H1 (cell line): ENCODE results near the gene ITIH1.

ENCODE experiments used
- CBX5 ChIP-seq: fragments of 300-800, 300-1000 bp; sonication (generic); IDR thresholded peaks from 2 replicates; pipeline ENCODE4 v1.7.1; 2016; ENCODE audit warnings: antibody characterized with exemption, low read length, low read depth
- CTCF ChIP-seq, 3 experiments: IDR thresholded peaks; 1 replicate in 2 of 3; 2 replicates in 1 of 3; pipeline versions ENCODE4 v1.5.1 to v1.6.1; 2011; ENCODE audit warnings: low read length in 3 of 3, mild to moderate bottlenecking in 3 of 3, inconsistent platforms in 2 of 3, low read depth in 1 of 3, moderate library complexity in 1 of 3; ENCODE audit not compliant: insufficient read depth in 1 of 3; ENCODE audit errors: control extremely low read depth in 1 of 3
- EP300 ChIP-seq, 2 experiments: IDR thresholded peaks; 1 replicate in 1 of 2; 2 replicates in 1 of 2; pipeline ENCODE4 v1.6.1; 2011 to 2012; ENCODE audit warnings: low read depth in 2 of 2, low read length in 2 of 2, mild to moderate bottlenecking in 2 of 2, borderline replicate concordance in 1 of 2, inconsistent platforms in 1 of 2, moderate library complexity in 1 of 2
- HDAC6 ChIP-seq: IDR thresholded peaks from one replicate; pipeline ENCODE4 v1.7.1; 2012; ENCODE audit warnings: low read depth, mild to moderate bottlenecking, inconsistent platforms, low read length, moderate library complexity
- KDM1A ChIP-seq: fragments of 200-600, 300-600 bp; sonication (generic); IDR thresholded peaks from 2 replicates; pipeline ENCODE4 v1.7.1; 2016; ENCODE audit warnings: mild to moderate bottlenecking, low read length, borderline replicate concordance
- POLR2A ChIP-seq, 2 experiments: IDR thresholded peaks; 1 replicate in 1 of 2; 2 replicates in 1 of 2; pipeline ENCODE4 v1.6.1; 2011; ENCODE audit warnings: low read depth in 2 of 2, low read length in 2 of 2, mild to moderate bottlenecking in 2 of 2; ENCODE audit errors: control extremely low read depth in 1 of 2
- POLR2AphosphoS5 ChIP-seq: IDR thresholded peaks from 2 replicates; pipeline ENCODE4 v1.6.1; 2011; ENCODE audit warnings: low read depth, low read length
- RFX5 ChIP-seq: IDR thresholded peaks from 2 replicates; pipeline ENCODE4 v1.6.1; 2011; ENCODE audit warnings: low read depth, low read length, improper control_type of control experiment, borderline replicate concordance
- RNF2 ChIP-seq: fragments of 200-900, 300-1000 bp; sonication (generic); IDR thresholded peaks from 2 replicates; pipeline ENCODE4 v1.7.1; 2016; ENCODE audit warnings: borderline replicate concordance, low read depth, mild to moderate bottlenecking, antibody characterized with exemption, low read length; ENCODE audit not compliant: poor library complexity, severe bottlenecking; ENCODE audit errors: missing control alignments
- SIN3A ChIP-seq, 2 experiments: IDR thresholded peaks in 1 of 2; conservative IDR thresholded peaks in 1 of 2; 2 replicates each; pipeline ENCODE4 v1.6.1; 2011 to 2012; ENCODE audit warnings: low read length in 2 of 2, improper control_type of control experiment in 1 of 2, low read depth in 1 of 2, mild to moderate bottlenecking in 1 of 2
- SP1 ChIP-seq: IDR thresholded peaks from 2 replicates; pipeline ENCODE4 v1.6.1; 2011; ENCODE audit warnings: low read depth, low read length
- TCF12 ChIP-seq: IDR thresholded peaks from 2 replicates; pipeline ENCODE4 v1.6.1; 2011; ENCODE audit warnings: low read depth, mild to moderate bottlenecking, low read length
- USF2 ChIP-seq: IDR thresholded peaks from 2 replicates; pipeline ENCODE4 v1.6.1; 2011; ENCODE audit warnings: low read length, improper control_type of control experiment
- YY1 ChIP-seq: IDR thresholded peaks from 2 replicates; pipeline ENCODE4 v1.6.1; 2011; ENCODE audit warnings: low read depth, mild to moderate bottlenecking, low read length

- no peak for TF ChIP-seq CTCF (IDR thresholded peaks at IDR 0.05; ENCODE audit: control extremely low read depth in 1 of 3, insufficient read depth in 1 of 3, low read depth in 1 of 3, low read length in 3 of 3)
- TF ChIP-seq EP300 (IDR thresholded peaks at IDR 0.05; ENCODE audit: borderline replicate concordance in 1 of 2, low read depth in 2 of 2, low read length in 2 of 2) = no peak
- TF ChIP-seq CBX5 = no peak
- TF ChIP-seq RNF2 = no peak
- no peak for TF ChIP-seq YY1
- no peak for TF ChIP-seq POLR2AphosphoS5
- no peak for TF ChIP-seq KDM1A
- TF ChIP-seq POLR2A (IDR thresholded peaks at IDR 0.05; ENCODE audit: control extremely low read depth in 1 of 2, low read depth in 2 of 2, low read length in 2 of 2) = no peak
- no peak for TF ChIP-seq SIN3A (conservative IDR thresholded peaks at IDR 0.05 in 1 of 2, IDR thresholded peaks at IDR 0.05 in 1 of 2; ENCODE audit: low read depth in 1 of 2, low read length in 2 of 2)
- TF ChIP-seq RFX5 = no peak
- TF ChIP-seq USF2 = no peak
- no peak for TF ChIP-seq HDAC6
- TF ChIP-seq SP1 = no peak
- no peak for TF ChIP-seq TCF12
These were observed 7.7 kb downstream of the ITIH1 start for GRCh38 chr3:52784931-52785590.
